Femur (tissue), 1 donor: Measurements from ENCODE around the gene ULK1.

Experiments
- DNase-seq: peaks from one replicate; pipeline ENCODE4 v3.0.0-alpha.2; 2017

The ULK1 gene

GRCh38 chr12:131920902-131921840 lies 26.7 kb downstream of the ULK1 start:
- DNase-seq = no peak

GRCh38 chr12:131921866-131922769 lies 27.7 kb downstream of the ULK1 start:
- no peak for DNase-seq

- DNase-seq = no peak
These were observed 28.4 kb downstream of the ULK1 start for GRCh38 chr12:131922772-131923171.

GRCh38 chr12:131923260-131923659 lies 28.8 kb downstream of the ULK1 start:
- DNase-seq = no peak

GRCh38 chr12:131927110-131928079 lies 33.0 kb downstream of the ULK1 start:
- DNase-seq = no peak

GRCh38 chr12:131928080-131928710 lies 33.8 kb downstream of the ULK1 start:
- DNase-seq = no peak

GRCh38 chr12:131928711-131929580 lies 34.5 kb downstream of the ULK1 start, which contains the start of gene PUS1:
Gene PUS1 (plus strand): TSS chr12:131929276. CDS start chr12:131929723, 447 bp downstream.
- peak; percentile 97 for DNase-seq

GRCh38 chr12:131929581-131930456 lies 35.4 kb downstream of the ULK1 start:
- no peak for DNase-seq

- DNase-seq = no peak
These were observed 36.1 kb downstream of the ULK1 start for GRCh38 chr12:131930510-131930909.

- DNase-seq = no peak
These were observed 39.0 kb downstream of the ULK1 start for GRCh38 chr12:131933387-131933786.

GRCh38 chr12:131934535-131934934 lies 40.1 kb downstream of the ULK1 start:
- no peak for DNase-seq

- no peak for DNase-seq
These were observed 43.7 kb downstream of the ULK1 start for GRCh38 chr12:131938082-131938481.

GRCh38 chr12:131939007-131939406 lies 44.6 kb downstream of the ULK1 start:
- DNase-seq = no peak

GRCh38 chr12:131940141-131940547 lies 45.7 kb downstream of the ULK1 start:
- DNase-seq = no peak

GRCh38 chr12:131941116-131941986 lies 46.9 kb downstream of the ULK1 start:
- no peak for DNase-seq

GRCh38 chr12:131941987-131942341 lies 47.5 kb downstream of the ULK1 start:
- DNase-seq = no peak

GRCh38 chr12:131942671-131943070 lies 48.2 kb downstream of the ULK1 start:
- DNase-seq = no peak

- no peak for DNase-seq
These were observed 49.0 kb downstream of the ULK1 start for GRCh38 chr12:131943389-131943788.

GRCh38 chr12:131943876-131944275 lies 49.5 kb downstream of the ULK1 start:
- no peak for DNase-seq
